Neural progenitor cell (in vitro differentiated cells): ENCODE measurements around the gene JPH2. TPM values are rescaled to one million over a fixed set of nuclear protein-coding genes. Genes with fewer than 3 reads are reported as not detected.

Experiments
- DNase-seq: peaks from one replicate; pipeline ENCODE4 v3.0.0-alpha.2; 2016; ENCODE audit warnings: low spot score
- H2AFZ ChIP-seq: fragments of 200-600 bp; sonication (generic); replicated peaks from 2 replicates; pipeline ENCODE4 v1.6.1; 2016; ENCODE audit warnings: antibody characterized with exemption
- H3F3A ChIP-seq: fragments of 200-600 bp; sonication (generic); 2 replicates; pipeline ENCODE4 v1.6.1; 2016; ENCODE audit warnings: antibody characterized with exemption, low read depth
- H3K27ac ChIP-seq: fragments of 200-600 bp; sonication (generic); 2 replicates; pipeline ENCODE4 v1.5.1; 2016; ENCODE audit warnings: mild to moderate bottlenecking
- H3K27me3 ChIP-seq: fragments of 200-600 bp; sonication (generic); 2 replicates; pipeline ENCODE4 v1.6.1; 2016; ENCODE audit warnings: mild to moderate bottlenecking, moderate library complexity
- H3K36me3 ChIP-seq: fragments of 200-600 bp; sonication (generic); 2 replicates; pipeline ENCODE4 v1.5.1; 2016
- H3K4me1 ChIP-seq: fragments of 200-600 bp; sonication (generic); 2 replicates; pipeline ENCODE4 v1.6.1; 2016; ENCODE audit warnings: mixed run types
- H3K4me2 ChIP-seq: fragments of 200-600 bp; sonication (generic); 2 replicates; pipeline ENCODE4 v1.6.1; 2016
- H3K4me3 ChIP-seq: fragments of 200-600 bp; sonication (generic); 2 replicates; pipeline ENCODE4 v1.5.1; 2016
- H3K79me2 ChIP-seq: fragments of 200-600 bp; sonication (generic); 2 replicates; pipeline ENCODE4 v1.6.1; 2016; ENCODE audit warnings: low read depth
- H3K9ac ChIP-seq: fragments of 200-600 bp; sonication (generic); 2 replicates; pipeline ENCODE4 v1.6.1; 2016
- H3K9me3 ChIP-seq: fragments of 200-600 bp; sonication (generic); 2 replicates; pipeline ENCODE4 v1.5.1; 2016; ENCODE audit warnings: low read depth
- H4K20me1 ChIP-seq: fragments of 200-600 bp; sonication (generic); 2 replicates; pipeline ENCODE4 v1.6.1; 2016; ENCODE audit warnings: low read depth
- H3K27ac Mint-ChIP-seq: 3 replicates; pipeline ENCODE4 v1.8.0; 2021; ENCODE audit warnings: mixed read lengths
- H3K27me3 Mint-ChIP-seq: 2 replicates; pipeline ENCODE4 v1.8.0; 2022; ENCODE audit warnings: low read depth, mild to moderate bottlenecking, inconsistent platforms, moderate library complexity, mixed read lengths; ENCODE audit not compliant: insufficient read depth
- H3K36me3 Mint-ChIP-seq: 3 replicates; pipeline ENCODE4 v1.8.0; 2021; ENCODE audit warnings: mixed read lengths
- H3K4me1 Mint-ChIP-seq: 3 replicates; pipeline ENCODE4 v1.8.0; 2021; ENCODE audit warnings: mixed read lengths
- H3K4me3 Mint-ChIP-seq: 3 replicates; pipeline ENCODE4 v1.8.0; 2021; ENCODE audit warnings: mild to moderate bottlenecking, moderate library complexity, mixed read lengths
- H3K9me3 Mint-ChIP-seq: 3 replicates; pipeline ENCODE4 v1.8.0; 2020; ENCODE audit warnings: mixed read lengths
- EZH2 ChIP-seq: fragments of 200-600 bp; sonication (generic); IDR thresholded peaks from 2 replicates; pipeline ENCODE4 v1.6.1; 2017; ENCODE audit warnings: antibody characterized with exemption, mild to moderate bottlenecking, moderate library complexity
- EZH2phosphoT487 ChIP-seq: fragments of 200-600 bp; sonication (generic); IDR thresholded peaks from 2 replicates; pipeline ENCODE4 v1.6.1; 2017; ENCODE audit warnings: antibody characterized with exemption
- total RNA-seq: library from RNA; depleted of rRNA; stranded (reverse); fragments of >200 nt; gene quantifications from 2 replicates; pipeline ENCODE4 v1.2.3, GENCODE V29; 2015; ENCODE audit warnings: low replicate concordance
- TF ChIP-seq, protein P1 (sequence below): fragments of 200-600 bp; sonication (generic); IDR thresholded peaks from 2 replicates; pipeline ENCODE4 v1.5.1; 2017; ENCODE audit warnings: antibody characterized with exemption, mild to moderate bottlenecking

The JPH2 gene
- total RNA-seq, 1 donor from 2014 or later = not detected

DNA sequence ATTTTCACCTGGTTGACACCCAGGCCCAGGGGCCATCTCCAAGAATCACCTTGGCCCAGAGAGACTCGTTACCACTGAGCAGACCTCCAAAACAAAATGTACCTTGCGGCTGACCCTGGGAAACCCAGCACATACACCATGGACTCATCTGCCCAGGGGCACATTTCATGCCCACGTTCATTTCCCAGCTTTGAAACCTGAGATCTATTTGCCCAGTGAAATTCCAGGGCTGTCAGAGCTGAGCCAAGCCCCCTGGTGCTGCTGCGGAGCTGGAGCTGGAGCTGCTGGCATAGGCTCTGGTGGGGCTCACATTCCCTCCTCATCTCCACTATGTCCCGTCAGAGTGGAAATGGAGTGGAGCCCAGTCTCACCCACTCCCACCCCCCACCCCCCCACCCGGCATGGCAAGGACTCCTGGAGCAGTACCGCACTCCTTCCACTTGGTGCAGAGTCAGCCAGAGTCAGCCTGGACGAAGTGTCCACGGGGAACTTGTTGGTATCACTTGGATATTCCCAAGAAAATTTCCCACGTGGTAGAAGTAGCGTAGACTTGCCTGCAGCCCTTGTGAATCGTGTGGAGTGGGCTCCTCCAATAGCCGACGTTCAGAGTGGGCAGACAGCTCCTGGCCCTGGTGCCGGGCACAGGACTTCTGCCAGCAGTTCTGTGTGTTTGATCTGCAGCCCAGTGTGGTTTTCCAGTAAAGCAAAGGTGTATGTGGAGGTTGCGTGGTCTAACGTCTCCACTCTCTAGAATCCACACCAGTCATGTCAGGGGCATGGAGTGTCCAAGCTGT, 41.7 kb upstream of the JPH2 start:
- DNase-seq = no peak
- no peaks in the 10 kb centered on the region for H3K9me3 Mint-ChIP-seq
- H3K79me2 ChIP-seq = no peaks in the 10 kb centered on the region
- TF ChIP-seq EZH2 (no peak), EZH2phosphoT487 (no peak)
- TF ChIP-seq, protein P1, sequence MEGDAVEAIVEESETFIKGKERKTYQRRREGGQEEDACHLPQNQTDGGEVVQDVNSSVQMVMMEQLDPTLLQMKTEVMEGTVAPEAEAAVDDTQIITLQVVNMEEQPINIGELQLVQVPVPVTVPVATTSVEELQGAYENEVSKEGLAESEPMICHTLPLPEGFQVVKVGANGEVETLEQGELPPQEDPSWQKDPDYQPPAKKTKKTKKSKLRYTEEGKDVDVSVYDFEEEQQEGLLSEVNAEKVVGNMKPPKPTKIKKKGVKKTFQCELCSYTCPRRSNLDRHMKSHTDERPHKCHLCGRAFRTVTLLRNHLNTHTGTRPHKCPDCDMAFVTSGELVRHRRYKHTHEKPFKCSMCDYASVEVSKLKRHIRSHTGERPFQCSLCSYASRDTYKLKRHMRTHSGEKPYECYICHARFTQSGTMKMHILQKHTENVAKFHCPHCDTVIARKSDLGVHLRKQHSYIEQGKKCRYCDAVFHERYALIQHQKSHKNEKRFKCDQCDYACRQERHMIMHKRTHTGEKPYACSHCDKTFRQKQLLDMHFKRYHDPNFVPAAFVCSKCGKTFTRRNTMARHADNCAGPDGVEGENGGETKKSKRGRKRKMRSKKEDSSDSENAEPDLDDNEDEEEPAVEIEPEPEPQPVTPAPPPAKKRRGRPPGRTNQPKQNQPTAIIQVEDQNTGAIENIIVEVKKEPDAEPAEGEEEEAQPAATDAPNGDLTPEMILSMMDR = no peak
- no peaks in the 10 kb centered on the region for H3K36me3 Mint-ChIP-seq
- H3K4me1 ChIP-seq = peaks cover 5% of the 10 kb centered on the region
- H3K27ac Mint-ChIP-seq = peak overlapping the region; percentile 54
- no peaks in the 10 kb centered on the region for H3F3A ChIP-seq
- H3K27me3 Mint-ChIP-seq = no peaks in the 10 kb centered on the region
- H3K9ac ChIP-seq = no peak overlapping the region
- H3K4me2 ChIP-seq = no peak overlapping the region
- H3K36me3 ChIP-seq = no peaks in the 10 kb centered on the region
- no peak overlapping the region for H3K4me3 Mint-ChIP-seq
- H2AFZ ChIP-seq = no peak overlapping the region
- H3K9me3 ChIP-seq = no peaks in the 10 kb centered on the region
- H3K27ac ChIP-seq = no peak overlapping the region
- no peaks in the 10 kb centered on the region for H4K20me1 ChIP-seq
- no peaks in the 10 kb centered on the region for H3K27me3 ChIP-seq
- H3K4me1 Mint-ChIP-seq = peaks cover 18% of the 10 kb centered on the region
- no peak overlapping the region for H3K4me3 ChIP-seq

GRCh38 chr20:44224637-44225036, 37.6 kb upstream of the JPH2 start:
- Histone ChIP-seq H3K27me3 (no peaks in the 10 kb centered on the region), H3K9me3 (no peaks in the 10 kb centered on the region), H3F3A (no peaks in the 10 kb centered on the region), H3K9ac (no peak overlapping the region), H3K79me2 (no peaks in the 10 kb centered on the region), H2AFZ (no peak overlapping the region), H3K4me1 (peaks cover 6% of the 10 kb centered on the region), H3K4me2 (no peak overlapping the region), H3K4me3 (no peak overlapping the region), H4K20me1 (no peaks in the 10 kb centered on the region), H3K36me3 (no peaks in the 10 kb centered on the region), H3K27ac (no peak overlapping the region)
- peaks cover 11% of the 10 kb centered on the region for H3K4me1 Mint-ChIP-seq
- TF ChIP-seq, protein P1 = no peak
- TF ChIP-seq EZH2 = no peak
- no peak for TF ChIP-seq EZH2phosphoT487
- no peak for DNase-seq
- H3K4me3 Mint-ChIP-seq = no peak overlapping the region
- no peak overlapping the region for H3K27ac Mint-ChIP-seq
- H3K27me3 Mint-ChIP-seq = no peaks in the 10 kb centered on the region
- H3K36me3 Mint-ChIP-seq = no peaks in the 10 kb centered on the region
- H3K9me3 Mint-ChIP-seq = no peaks in the 10 kb centered on the region

GRCh38 chr20:44223721-44224120, 36.7 kb upstream of the JPH2 start:
- Histone ChIP-seq H3F3A (no peaks in the 10 kb centered on the region), H3K79me2 (no peaks in the 10 kb centered on the region), H3K4me3 (no peak overlapping the region), H3K4me1 (peaks cover 6% of the 10 kb centered on the region), H4K20me1 (no peaks in the 10 kb centered on the region), H2AFZ (no peak overlapping the region), H3K36me3 (no peaks in the 10 kb centered on the region), H3K27ac (no peak overlapping the region), H3K9ac (no peak overlapping the region), H3K4me2 (no peak overlapping the region), H3K27me3 (no peaks in the 10 kb centered on the region), H3K9me3 (no peaks in the 10 kb centered on the region)
- no peaks in the 10 kb centered on the region for H3K9me3 Mint-ChIP-seq
- no peak overlapping the region for H3K27ac Mint-ChIP-seq
- H3K4me1 Mint-ChIP-seq = peaks cover 14% of the 10 kb centered on the region
- TF ChIP-seq EZH2 (no peak), EZH2phosphoT487 (no peak)
- TF ChIP-seq, protein P1 = no peak
- H3K27me3 Mint-ChIP-seq = no peaks in the 10 kb centered on the region
- no peak for DNase-seq
- no peak overlapping the region for H3K4me3 Mint-ChIP-seq
- no peaks in the 10 kb centered on the region for H3K36me3 Mint-ChIP-seq
